Uterus (tissue), 4 donors: ENCODE measurements around the gene STXBP1. TPM values are rescaled to one million over a fixed set of nuclear protein-coding genes. Genes with fewer than 3 reads are reported as not detected.

Source experiments
- DNase-seq, 2 donors: peaks; one replicate each; pipeline ENCODE4 v3.0.0-alpha.2; 2019 to 2020
- H3K27ac ChIP-seq, 2 donors: fragments of 200-600 bp; sonication (generic); 1 replicate in 1 of 2; 2 replicates in 1 of 2; pipeline ENCODE4 v1.5.1; 2016 to 2018
- H3K27me3 ChIP-seq, 2 donors: fragments of 200-600 bp; sonication (generic); one replicate each; pipeline ENCODE4 v1.5.1; 2018 to 2019; ENCODE audit warnings: control low read depth in 1 of 2
- H3K36me3 ChIP-seq, 2 donors: fragments of 200-600 bp; sonication (generic); one replicate each; pipeline ENCODE4 v1.5.1; 2019; ENCODE audit warnings: control low read depth in 1 of 2
- H3K4me1 ChIP-seq, 2 donors: fragments of 200-600 bp; sonication (generic); one replicate each; pipeline ENCODE4 v1.5.1; 2018 to 2019; ENCODE audit warnings: control low read depth in 1 of 2
- H3K4me3 ChIP-seq, 2 donors: fragments of 200-600 bp; sonication (generic); 1 replicate in 1 of 2; 2 replicates in 1 of 2; pipeline ENCODE4 v1.5.1; 2018 to 2019; ENCODE audit warnings: mild to moderate bottlenecking in 1 of 2
- H3K9me3 ChIP-seq, 2 donors: fragments of 200-600 bp; sonication (generic); one replicate each; pipeline ENCODE4 v1.5.1; 2019; ENCODE audit warnings: control low read depth in 1 of 2
- POLR2A ChIP-seq, 2 donors: fragments of 450-650 bp; IDR thresholded peaks; one replicate each; pipeline ENCODE4 v1.6.1; 2016; ENCODE audit warnings: antibody characterized with exemption in 2 of 2, mild to moderate bottlenecking in 1 of 2, moderate library complexity in 1 of 2
- intact Hi-C: fragments of 100-400 bp; cut with DNase I; formaldehyde crosslinking; loops from one replicate; pipeline ENCODE4 v1.15.1; 2023; ENCODE audit warnings: low total_unique reads
- total RNA-seq, 4 donors: library from RNA; depleted of rRNA in 3 of 4; stranded (reverse); fragments of >200 nt in 3 of 4; gene quantifications; one replicate each; pipeline versions ENCODE4 v1.1.0 to v1.2.4, GENCODE V29; 2014 to 2023
- TF ChIP-seq, protein P1 (sequence below), 4 experiments: fragments of 200-600 bp in 2 of 4; fragments of 450-650 bp in 2 of 4; sonication (generic) in 2 of 4; IDR thresholded peaks; one replicate each; pipeline ENCODE4 v1.5.1; 2016 to 2019; ENCODE audit warnings: antibody characterized with exemption in 4 of 4, mild to moderate bottlenecking in 2 of 4, moderate library complexity in 1 of 4
- donor health status: DM: yes; HTN: yes; CAD: no.

Gene STXBP1
- total RNA-seq, 4 donors from 2014 or later = 46.6 to 147 (median 99.5) TPM

GRCh38 chr9:127586096-127586495 is 26.0 kb upstream of the STXBP1 start:
- intact Hi-C loops = loop anchor here (2.0 kb wide), 1 partner anchor 77 kb away; no protein-coding TSS in a partner anchor
- TF ChIP-seq, protein P1, sequence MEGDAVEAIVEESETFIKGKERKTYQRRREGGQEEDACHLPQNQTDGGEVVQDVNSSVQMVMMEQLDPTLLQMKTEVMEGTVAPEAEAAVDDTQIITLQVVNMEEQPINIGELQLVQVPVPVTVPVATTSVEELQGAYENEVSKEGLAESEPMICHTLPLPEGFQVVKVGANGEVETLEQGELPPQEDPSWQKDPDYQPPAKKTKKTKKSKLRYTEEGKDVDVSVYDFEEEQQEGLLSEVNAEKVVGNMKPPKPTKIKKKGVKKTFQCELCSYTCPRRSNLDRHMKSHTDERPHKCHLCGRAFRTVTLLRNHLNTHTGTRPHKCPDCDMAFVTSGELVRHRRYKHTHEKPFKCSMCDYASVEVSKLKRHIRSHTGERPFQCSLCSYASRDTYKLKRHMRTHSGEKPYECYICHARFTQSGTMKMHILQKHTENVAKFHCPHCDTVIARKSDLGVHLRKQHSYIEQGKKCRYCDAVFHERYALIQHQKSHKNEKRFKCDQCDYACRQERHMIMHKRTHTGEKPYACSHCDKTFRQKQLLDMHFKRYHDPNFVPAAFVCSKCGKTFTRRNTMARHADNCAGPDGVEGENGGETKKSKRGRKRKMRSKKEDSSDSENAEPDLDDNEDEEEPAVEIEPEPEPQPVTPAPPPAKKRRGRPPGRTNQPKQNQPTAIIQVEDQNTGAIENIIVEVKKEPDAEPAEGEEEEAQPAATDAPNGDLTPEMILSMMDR (IDR thresholded peaks at IDR 0.05) = no peak
- no peak for TF ChIP-seq POLR2A (IDR thresholded peaks at IDR 0.05)
- no peak overlapping the region for H3K27ac ChIP-seq

DNA sequence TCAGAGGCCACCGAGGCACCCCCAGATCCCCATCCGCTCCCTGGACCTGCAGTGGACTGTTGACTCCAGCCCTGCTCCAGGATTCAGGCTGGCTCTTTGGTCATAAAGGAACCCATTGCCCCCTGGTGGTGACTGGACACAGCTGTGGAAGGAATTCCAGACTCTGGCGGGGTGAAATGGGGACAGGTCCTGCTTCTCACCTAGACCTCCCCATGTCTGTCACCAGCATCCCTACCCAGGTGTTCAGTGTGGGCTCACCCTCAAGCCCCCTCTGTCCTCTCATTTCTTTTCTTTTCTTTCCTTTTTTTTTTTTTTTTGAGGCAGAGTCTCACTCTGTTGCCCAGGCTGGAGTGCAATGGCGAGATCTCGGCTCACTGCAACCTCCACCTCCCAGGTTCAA is 25.5 kb upstream of the STXBP1 start:
- H3K27me3 ChIP-seq = no peaks in the 10 kb centered on the region
- TF ChIP-seq POLR2A (IDR thresholded peaks at IDR 0.05) = no peak
- TF ChIP-seq, protein P1 (IDR thresholded peaks at IDR 0.05) = peak; percentile 84 to 98 (median 91)
- H3K4me3 ChIP-seq = no peak overlapping the region
- H3K36me3 ChIP-seq = no peaks in the 10 kb centered on the region
- DNase-seq = peak; percentile 79 to 89
- intact Hi-C loops = loop anchor here (2.0 kb wide), 1 partner anchor 78 kb away; no protein-coding TSS in a partner anchor
- H3K9me3 ChIP-seq = no peaks in the 10 kb centered on the region
- no peak overlapping the region for H3K27ac ChIP-seq
- no peaks in the 10 kb centered on the region for H3K4me1 ChIP-seq

More at GRCh38 chr9:127586096-127586495, 26.0 kb upstream of the STXBP1 start:
- H3K36me3 ChIP-seq = no peaks in the 10 kb centered on the region
- DNase-seq = no peak
- H3K4me3 ChIP-seq = no peak overlapping the region
- H3K4me1 ChIP-seq = no peaks in the 10 kb centered on the region
- H3K9me3 ChIP-seq = no peaks in the 10 kb centered on the region
- H3K27me3 ChIP-seq = no peaks in the 10 kb centered on the region

DNA sequence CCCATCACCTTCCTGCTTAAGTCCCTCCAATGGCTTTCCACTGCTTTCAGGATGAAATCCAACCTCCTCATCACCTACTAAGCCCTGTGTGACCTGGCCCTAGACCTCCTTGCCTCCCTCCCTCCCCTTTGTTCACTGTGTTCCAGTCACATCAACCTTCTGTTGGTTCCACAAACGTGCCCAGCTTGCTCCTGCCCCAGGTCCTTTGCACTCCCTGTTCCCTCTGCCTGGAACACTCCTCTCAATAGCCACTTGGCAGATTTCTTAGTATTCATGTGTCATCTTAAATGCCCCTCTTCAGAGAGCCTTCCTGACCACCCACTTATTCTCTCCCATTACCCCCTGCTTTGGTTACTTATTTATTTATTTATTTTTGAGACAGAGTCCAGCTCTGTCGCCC is 24.1 kb upstream of the STXBP1 start:
- Histone ChIP-seq H3K36me3 (no peaks in the 10 kb centered on the region), H3K4me1 (no peaks in the 10 kb centered on the region), H3K27ac (no peak overlapping the region), H3K9me3 (no peaks in the 10 kb centered on the region), H3K4me3 (no peak overlapping the region), H3K27me3 (no peaks in the 10 kb centered on the region)
- intact Hi-C loops = loop anchor here (2.0 kb wide), 1 partner anchor 79 kb away; no protein-coding TSS in a partner anchor
- TF ChIP-seq, protein P1 (IDR thresholded peaks at IDR 0.05) = no peak
- no peak for TF ChIP-seq POLR2A (IDR thresholded peaks at IDR 0.05)
- DNase-seq = no peak

GRCh38 chr9:127588740-127589506 is 23.2 kb upstream of the STXBP1 start:
- Histone ChIP-seq H3K4me3 (no peak overlapping the region), H3K36me3 (no peaks in the 10 kb centered on the region), H3K4me1 (no peaks in the 10 kb centered on the region), H3K27ac (no peak overlapping the region), H3K9me3 (no peaks in the 10 kb centered on the region), H3K27me3 (no peaks in the 10 kb centered on the region)
- TF ChIP-seq, protein P1 (IDR thresholded peaks at IDR 0.05) = no peak
- no peak for TF ChIP-seq POLR2A (IDR thresholded peaks at IDR 0.05)
- intact Hi-C loops = no loop called here
- no peak for DNase-seq

DNA sequence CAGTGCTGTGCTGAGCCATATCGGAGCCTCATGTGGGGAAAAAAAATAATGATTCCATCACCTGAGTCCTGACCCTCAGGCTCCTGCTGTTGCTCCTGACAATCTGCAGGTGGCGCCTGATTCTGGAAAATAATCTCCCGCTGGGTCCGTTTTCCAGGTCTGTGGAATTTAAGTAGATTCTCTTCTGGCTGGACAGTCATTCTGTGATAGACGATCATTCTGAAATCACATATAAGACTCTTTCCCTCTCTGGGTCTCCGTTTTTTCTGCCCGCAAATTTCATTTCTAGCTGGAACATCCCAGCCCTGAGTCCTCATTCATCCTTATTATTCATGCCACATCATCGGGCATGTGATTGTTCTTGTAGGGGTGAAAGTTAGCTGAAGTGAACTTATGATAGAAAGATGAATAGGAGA is 22.1 kb upstream of the STXBP1 start:
- Histone ChIP-seq H3K27ac (no peak overlapping the region), H3K27me3 (no peaks in the 10 kb centered on the region), H3K4me1 (no peaks in the 10 kb centered on the region), H3K36me3 (no peaks in the 10 kb centered on the region), H3K9me3 (no peaks in the 10 kb centered on the region), H3K4me3 (no peak overlapping the region)
- intact Hi-C loops = loop anchor here (10.0 kb wide), 1 partner anchor 135 kb away; no protein-coding TSS in a partner anchor
- peak; percentile 79 to 84 for DNase-seq
- TF ChIP-seq POLR2A (IDR thresholded peaks at IDR 0.05) = no peak
- TF ChIP-seq, protein P1 (IDR thresholded peaks at IDR 0.05) = peak; percentile 94 to 97 (median 95)
